Adrenal gland (tissue), 5 donors: Measurements from ENCODE around the gene PEX1.
"Not testable (repeated sequence)": the region's sequence is repeated elsewhere in the genome, so short reads cannot be mapped to it uniquely, and the experiment has no call there.

Source experiments
- CTCF ChIP-seq, 6 experiments: fragments of 450-650 bp in 4 of 6; fragments of 200-600 bp in 2 of 6; sonication (generic) in 1 of 6; IDR thresholded peaks; 1 replicate in 5 of 6; 2 replicates in 1 of 6; pipeline versions ENCODE4 v1.5.1 to v1.8.0; 2016 to 2021; ENCODE audit warnings: antibody characterized with exemption in 6 of 6, mild to moderate bottlenecking in 2 of 6, moderate library complexity in 1 of 6
- POLR2A ChIP-seq, 2 donors: fragments of 450-650 bp; IDR thresholded peaks; one replicate each; pipeline ENCODE4 v1.6.1; 2017; ENCODE audit warnings: antibody characterized with exemption in 2 of 2, mild to moderate bottlenecking in 2 of 2, moderate library complexity in 1 of 2
- donor health status: DM: no; HTN: no; CAD: no.

GRCh38 chr7:92479146-92479545, 49.2 kb downstream of the PEX1 start:
- not testable (repeated sequence) for TF ChIP-seq POLR2A, CTCF (IDR thresholded peaks at IDR 0.05)
